Transverse colon (tissue), 4 donors: Measurements from ENCODE around the gene PTPRS.

ENCODE experiments used
- EP300 ChIP-seq: sonication (generic); formaldehyde crosslinking; IDR thresholded peaks from one replicate; pipeline ENCODE4 v1.6.1; 2017; ENCODE audit warnings: antibody characterized with exemption, low read depth
- POLR2A ChIP-seq: fragments of 450-650 bp; IDR thresholded peaks from one replicate; pipeline ENCODE4 v1.6.1; 2016; ENCODE audit warnings: antibody characterized with exemption, mild to moderate bottlenecking, moderate library complexity
- POLR2AphosphoS5 ChIP-seq, 3 donors: sonication (generic); formaldehyde crosslinking; IDR thresholded peaks; one replicate each; pipeline ENCODE4 v1.6.1; 2016; ENCODE audit warnings: antibody characterized with exemption in 3 of 3
- TF ChIP-seq, protein P1 (sequence below), 5 experiments: fragments of 200-600 bp in 3 of 5; fragments of 450-650 bp in 2 of 5; sonication (generic) in 3 of 5; IDR thresholded peaks; 1 replicate in 2 of 5; 2 replicates in 3 of 5; pipeline ENCODE4 v1.5.1; 2016 to 2017; ENCODE audit warnings: antibody characterized with exemption in 5 of 5, inconsistent platforms in 3 of 5, mild to moderate bottlenecking in 2 of 5, moderate library complexity in 1 of 5

DNA sequence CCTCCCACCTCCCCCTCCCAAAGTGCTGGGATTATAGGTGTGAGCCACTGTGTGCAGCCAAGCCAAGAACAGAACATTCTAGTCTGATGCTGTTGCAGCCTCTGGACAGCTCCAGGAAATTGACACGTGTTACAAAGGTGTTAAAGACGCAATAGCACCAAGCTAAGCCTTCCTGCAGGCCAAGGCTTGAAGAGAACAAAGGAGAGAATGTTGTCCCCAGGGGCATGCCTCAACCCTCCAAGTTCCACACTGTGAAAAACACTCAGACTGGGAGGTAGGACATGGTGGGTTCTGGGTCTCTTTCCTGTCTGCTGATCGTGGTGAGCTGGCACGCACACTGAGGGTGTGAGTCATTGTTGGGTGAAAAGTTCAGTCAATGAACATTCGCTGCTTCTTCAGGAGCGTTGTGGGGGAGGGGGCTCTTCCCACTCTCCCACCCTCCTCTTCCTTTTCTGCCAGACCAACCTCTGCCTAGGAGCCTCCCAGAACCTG, 5.3 kb upstream of the PTPRS start:
- TF ChIP-seq POLR2A (no peak), POLR2AphosphoS5 (IDR thresholded peaks at IDR 0.05) (no peak), EP300 (no peak)
- TF ChIP-seq, protein P1, sequence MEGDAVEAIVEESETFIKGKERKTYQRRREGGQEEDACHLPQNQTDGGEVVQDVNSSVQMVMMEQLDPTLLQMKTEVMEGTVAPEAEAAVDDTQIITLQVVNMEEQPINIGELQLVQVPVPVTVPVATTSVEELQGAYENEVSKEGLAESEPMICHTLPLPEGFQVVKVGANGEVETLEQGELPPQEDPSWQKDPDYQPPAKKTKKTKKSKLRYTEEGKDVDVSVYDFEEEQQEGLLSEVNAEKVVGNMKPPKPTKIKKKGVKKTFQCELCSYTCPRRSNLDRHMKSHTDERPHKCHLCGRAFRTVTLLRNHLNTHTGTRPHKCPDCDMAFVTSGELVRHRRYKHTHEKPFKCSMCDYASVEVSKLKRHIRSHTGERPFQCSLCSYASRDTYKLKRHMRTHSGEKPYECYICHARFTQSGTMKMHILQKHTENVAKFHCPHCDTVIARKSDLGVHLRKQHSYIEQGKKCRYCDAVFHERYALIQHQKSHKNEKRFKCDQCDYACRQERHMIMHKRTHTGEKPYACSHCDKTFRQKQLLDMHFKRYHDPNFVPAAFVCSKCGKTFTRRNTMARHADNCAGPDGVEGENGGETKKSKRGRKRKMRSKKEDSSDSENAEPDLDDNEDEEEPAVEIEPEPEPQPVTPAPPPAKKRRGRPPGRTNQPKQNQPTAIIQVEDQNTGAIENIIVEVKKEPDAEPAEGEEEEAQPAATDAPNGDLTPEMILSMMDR (IDR thresholded peaks at IDR 0.05): no peak
